Endothelial cell of umbilical vein (primary cell): ENCODE results near the gene SPACDR. TPM values are rescaled to one million over a fixed set of nuclear protein-coding genes. Genes with fewer than 3 reads are reported as not detected.

ENCODE experiments used
- BruUV-seq: library from RNA; stranded (reverse); fragments of 400-500 nt; replicated peaks from 2 replicates; lab custom pipeline; 2021; lab: Mats Ljungman, UMichigan
- CTCF ChIA-PET: fragments of 300-600, 350-600 bp; sonication (Branson Sonifier 250); formaldehyde crosslinking; loops from one replicate; lab custom pipeline; 2021; ENCODE audit warnings: antibody characterized with exemption, inconsistent platforms; lab: Charles Lee
- POLR2A ChIA-PET: fragments of 300-600, 350-600 bp; sonication (Branson Sonifier 250); formaldehyde crosslinking; loops from one replicate; lab custom pipeline; 2021; ENCODE audit warnings: antibody characterized with exemption, inconsistent platforms; lab: Charles Lee
- DNase-seq: peaks from one replicate; pipeline ENCODE4 v3.0.0-alpha.2; 2011; ENCODE audit warnings: low read depth, low spot score
- FAIRE-seq: peaks from 2 replicates; lab custom pipeline; 2011; peaks lifted over from hg19 to GRCh38; lab: Jason Lieb, UNC
- H2AFZ ChIP-seq: 2 replicates; pipeline ENCODE4 v1.6.0; 2012; ENCODE audit warnings: low read depth, low read length, control low read depth, inconsistent platforms
- H3K27ac ChIP-seq: 2 replicates; pipeline ENCODE4 v1.5.1; 2011; ENCODE audit warnings: low read depth, mild to moderate bottlenecking, control low read depth, low read length, moderate library complexity; ENCODE audit not compliant: insufficient read depth
- H3K27me3 ChIP-seq, 2 experiments: 2 replicates each; pipeline versions ENCODE4 v1.6.0 to v1.6.1; 2011; ENCODE audit warnings: low read length in 2 of 2, mixed read lengths in 1 of 2; ENCODE audit not compliant: control insufficient read depth in 2 of 2, insufficient read depth in 2 of 2
- H3K36me3 ChIP-seq, 2 experiments: 2 replicates in 1 of 2; 3 replicates in 1 of 2; pipeline ENCODE4 v1.5.1; 2011; ENCODE audit warnings: low read length in 2 of 2, mild to moderate bottlenecking in 1 of 2, moderate library complexity in 1 of 2; ENCODE audit not compliant: control insufficient read depth in 2 of 2, insufficient read depth in 2 of 2; ENCODE audit errors: extremely low read depth in 1 of 2
- H3K4me1 ChIP-seq: 3 replicates; pipeline ENCODE4 v1.5.1; 2011; ENCODE audit warnings: mild to moderate bottlenecking, low read length; ENCODE audit not compliant: control insufficient read depth, insufficient read depth; ENCODE audit errors: extremely low read depth
- H3K4me2 ChIP-seq: 2 replicates; pipeline ENCODE4 v1.6.1; 2011; ENCODE audit warnings: low read length, control low read depth, mixed read lengths; ENCODE audit not compliant: insufficient read depth
- H3K4me3 ChIP-seq, 3 experiments: fragments of 200-600 bp in 1 of 3; sonication (generic), shearing (Covaris generic) in 1 of 3; replicated peaks in 1 of 3; 2 replicates each; pipeline ENCODE4 v1.5.1; 2011 to 2016; ENCODE audit warnings: control low read depth in 3 of 3, low read length in 3 of 3, mild to moderate bottlenecking in 2 of 3, inconsistent platforms in 1 of 3, low read depth in 1 of 3, moderate library complexity in 1 of 3; ENCODE audit not compliant: insufficient read depth in 1 of 3
- H3K79me2 ChIP-seq: 2 replicates; pipeline ENCODE4 v1.6.0; 2012; ENCODE audit warnings: low read length, inconsistent platforms; ENCODE audit not compliant: control insufficient read depth, insufficient read depth
- H3K9ac ChIP-seq: replicated peaks from 2 replicates; pipeline ENCODE3; 2011; ENCODE audit warnings: low read length, control low read depth; ENCODE audit not compliant: insufficient read depth; ENCODE audit errors: extremely low read depth
- H3K9me1 ChIP-seq: replicated peaks from 3 replicates; pipeline ENCODE4 v1.6.0; 2011; ENCODE audit warnings: mild to moderate bottlenecking, low read length; ENCODE audit not compliant: control insufficient read depth, insufficient read depth; ENCODE audit errors: extremely low read depth
- H3K9me3 ChIP-seq: replicated peaks from 2 replicates; pipeline ENCODE4 v1.5.1; 2012; ENCODE audit warnings: low read length, inconsistent platforms; ENCODE audit not compliant: control insufficient read depth, insufficient read depth
- H4K20me1 ChIP-seq: replicated peaks from 2 replicates; pipeline ENCODE3; 2011; ENCODE audit warnings: mild to moderate bottlenecking, low read length; ENCODE audit not compliant: control insufficient read depth, insufficient read depth; ENCODE audit errors: extremely low read depth
- CTCF ChIP-seq, 2 donors: IDR thresholded peaks; 1 replicate in 1 of 2; 2 replicates in 1 of 2; pipeline ENCODE4 v1.5.1; 2011; ENCODE audit warnings: low read length in 2 of 2, mild to moderate bottlenecking in 2 of 2, moderate library complexity in 2 of 2, control low read depth in 1 of 2, inconsistent platforms in 1 of 2, low read depth in 1 of 2; ENCODE audit not compliant: insufficient read depth in 1 of 2; ENCODE audit errors: extremely low read depth in 1 of 2
- EZH2 ChIP-seq: IDR thresholded peaks from 2 replicates; pipeline ENCODE4 v1.6.1; 2012; ENCODE audit warnings: borderline replicate concordance, low read depth, mild to moderate bottlenecking, moderate library complexity, low read length, inconsistent platforms; ENCODE audit not compliant: severe bottlenecking
- FOS ChIP-seq: IDR thresholded peaks from 2 replicates; pipeline ENCODE4 v1.6.1; 2011; ENCODE audit warnings: mild to moderate bottlenecking, low read length, moderate library complexity, borderline replicate concordance; ENCODE audit not compliant: insufficient read depth
- GATA2 ChIP-seq: IDR thresholded peaks from 2 replicates; pipeline ENCODE4 v1.7.0; 2011; ENCODE audit warnings: low read depth, mild to moderate bottlenecking, moderate library complexity, mixed read lengths, low read length; ENCODE audit not compliant: insufficient read length, insufficient read depth
- JUN ChIP-seq: IDR thresholded peaks from 2 replicates; pipeline ENCODE4 v1.6.1; 2011; ENCODE audit warnings: borderline replicate concordance, low read depth; ENCODE audit not compliant: insufficient read length, insufficient read depth
- MAX ChIP-seq: IDR thresholded peaks from 2 replicates; pipeline ENCODE4 v1.6.1; 2011; ENCODE audit not compliant: insufficient read depth, insufficient read length
- MYC ChIP-seq: IDR thresholded peaks from one replicate; pipeline ENCODE4 v1.6.1; 2011; ENCODE audit warnings: mild to moderate bottlenecking, low read depth, low read length
- POLR2A ChIP-seq: IDR thresholded peaks from 2 replicates; pipeline ENCODE4 v1.6.1; 2012; ENCODE audit warnings: low read depth, mild to moderate bottlenecking, control low read depth, low read length
- POLR2AphosphoS5 ChIP-seq: IDR thresholded peaks from 2 replicates; pipeline ENCODE4 v1.6.1; 2012; ENCODE audit warnings: low read depth, mild to moderate bottlenecking, control low read depth, low read length, moderate library complexity; ENCODE audit not compliant: insufficient read depth
- dilution Hi-C: fragments of 300-500 bp; cut with MboI; formaldehyde crosslinking; loops from one replicate; pipeline ENCODE4 v1.15.0; 2019; ENCODE audit warnings: low sequenced_read_pairs; ENCODE audit not compliant: extremely low pct_ligation_motif_present
- intact Hi-C: fragments of 100-400 bp; cut with micrococcal nuclease; formaldehyde crosslinking; loops from one replicate; pipeline ENCODE4 v1.10.0; 2022
- polyA plus RNA-seq, 4 experiments: library from polyadenylated mRNA; depleted of rRNA in 3 of 4; stranded (reverse) in 3 of 4; unstranded in 1 of 4; fragments of >200 nt; gene quantifications; 2 replicates each; pipeline versions ENCODE4 v1.2.1 to v1.2.3, GENCODE V29; 2011 to 2012; ENCODE audit warnings: missing spikeins in 1 of 4
- total RNA-seq: library from RNA; stranded (reverse); gene quantifications from 2 replicates; pipeline ENCODE4 v1.2.3, GENCODE V29; 2021

Gene SPACDR
- total and polyA plus RNA-seq, 2 donors (not counting 3 experiments of a cell fraction or from before 2014, with no cell fraction given) = 1.6 to 4.1 TPM

- H3K9ac ChIP-seq = no peak overlapping the region
- intact Hi-C loops = loop anchor here (1.0 to 2.0 kb wide), 2 partner anchors 9 to 51 kb away; partner anchors contain the start of genes PPP1R35 and TSC22D4
These were observed 36.3 kb downstream of the SPACDR start for GRCh38 chr7:100427762-100428198.

More at GRCh38 chr7:100427762-100428198, 36.3 kb downstream of the SPACDR start:
- dilution Hi-C loops = no loop called here
- Histone ChIP-seq H3K4me1 (peaks cover 19% of the 10 kb centered on the region), H3K9me3 (no peaks in the 10 kb centered on the region), H3K4me3 (no peak overlapping the region), H3K4me2 (no peak overlapping the region), H3K36me3 (peaks cover 0 to 8% of the 10 kb centered on the region in 2 experiments), H3K9me1 (no peaks in the 10 kb centered on the region), H2AFZ (peak overlapping the region; percentile 6), H3K79me2 (peaks cover 29% of the 10 kb centered on the region), H4K20me1 (no peaks in the 10 kb centered on the region), H3K27me3 (peaks cover 0 to 2% of the 10 kb centered on the region in 2 experiments), H3K27ac (no peak overlapping the region)
- POLR2A ChIA-PET = interaction anchor here (0.7 to 3.1 kb wide), 12 partner anchors 8 to 278 kb away, joined by 3 to 59 read pairs (median 6); partner anchors contain the start of genes FBXO24, LRCH4 and POP7
- CTCF ChIA-PET = interaction anchor here (1.6 to 1.8 kb wide), 2 partner anchors 17 to 55 kb away, joined by 4 to 10 read pairs; no protein-coding TSS in a partner anchor
- no peak for FAIRE-seq
- no peak for TF ChIP-seq MAX
- TF ChIP-seq EZH2 = no peak
- TF ChIP-seq POLR2AphosphoS5 = no peak
- no peak for TF ChIP-seq JUN
- no peak for TF ChIP-seq POLR2A
- TF ChIP-seq GATA2 = no peak
- no peak for TF ChIP-seq MYC
- no peak for TF ChIP-seq CTCF (IDR thresholded peaks at IDR 0.05; ENCODE audit: extremely low read depth in 1 of 2, insufficient read depth in 1 of 2, low read depth in 1 of 2, low read length in 2 of 2)
- TF ChIP-seq FOS = no peak
- BruUV-seq = no TSS peak
- no peak for DNase-seq
